Astrocyte (in vitro differentiated cells and primary cell): ENCODE data around the gene CCR5AS.

Experiments used
- CTCF ChIP-seq: IDR thresholded peaks from 2 replicates; pipeline ENCODE4 v1.5.1; 2011; ENCODE audit warnings: low read depth, mild to moderate bottlenecking, inconsistent platforms, low read length, moderate library complexity; ENCODE audit not compliant: insufficient read depth
- EZH2 ChIP-seq: IDR thresholded peaks from 2 replicates; pipeline ENCODE4 v1.6.1; 2012; ENCODE audit warnings: mild to moderate bottlenecking, low read length, inconsistent platforms; ENCODE audit not compliant: insufficient read depth

GRCh38 chr3:46423588-46423987 lies 16.7 kb upstream of the CCR5AS start:
- TF ChIP-seq CTCF (no peak), EZH2 (no peak)
